GM19035 (cell line): Measurements from ENCODE around the gene CBFA2T3.

Experiments
- ATAC-seq: cut with Tn5 transposase; IDR thresholded peaks from one replicate; pipeline ENCODE4 v1.9.1; 2021; ENCODE audit not compliant: unreplicated experiment

Gene CBFA2T3

GRCh38 chr16:88977812-88978607 is 1.0 kb upstream of the CBFA2T3 start:
- no peak for ATAC-seq

GRCh38 chr16:88976366-88977017 is 515 bp downstream of the CBFA2T3 start:
- ATAC-seq, result no peak

- no peak for ATAC-seq
These were observed 1.4 kb downstream of the CBFA2T3 start for GRCh38 chr16:88975511-88976061.

GRCh38 chr16:88974916-88975215 is 2.1 kb downstream of the CBFA2T3 start:
- ATAC-seq, result no peak

- ATAC-seq, result no peak
These were observed 2.7 kb downstream of the CBFA2T3 start for GRCh38 chr16:88974080-88974915.

- no peak for ATAC-seq
These were observed 3.5 kb downstream of the CBFA2T3 start for GRCh38 chr16:88973415-88974050.

- ATAC-seq, result no peak
These were observed 4.0 kb downstream of the CBFA2T3 start for GRCh38 chr16:88973007-88973410.

GRCh38 chr16:88972349-88972748 is 4.7 kb downstream of the CBFA2T3 start:
- no peak for ATAC-seq

- no peak for ATAC-seq
These were observed 5.5 kb downstream of the CBFA2T3 start for GRCh38 chr16:88971371-88972097.

GRCh38 chr16:88970539-88971065 is 6.4 kb downstream of the CBFA2T3 start:
- ATAC-seq, result no peak

- no peak for ATAC-seq
These were observed 7.0 kb downstream of the CBFA2T3 start for GRCh38 chr16:88970050-88970449.

GRCh38 chr16:88969361-88969831 is 7.6 kb downstream of the CBFA2T3 start:
- ATAC-seq, result no peak

GRCh38 chr16:88968589-88969280 is 8.3 kb downstream of the CBFA2T3 start:
- ATAC-seq, result peak; percentile 5

- peak; percentile 54 for ATAC-seq
These were observed 9.0 kb downstream of the CBFA2T3 start for GRCh38 chr16:88967830-88968588.

- ATAC-seq, result no peak
These were observed 9.8 kb downstream of the CBFA2T3 start for GRCh38 chr16:88966986-88967829.

GRCh38 chr16:88965826-88966480 is 11.1 kb downstream of the CBFA2T3 start:
- ATAC-seq, result no peak

GRCh38 chr16:88965411-88965810 is 11.6 kb downstream of the CBFA2T3 start:
- no peak for ATAC-seq
